GM18870 (cell line): ENCODE data around the gene CFAP43.
"Not testable (repeated sequence)": the region's sequence is repeated elsewhere in the genome, so short reads cannot be mapped to it uniquely, and the experiment has no call there.

Experiments used
- ATAC-seq: cut with Tn5 transposase; IDR thresholded peaks from one replicate; pipeline ENCODE4 v1.9.1; 2021; ENCODE audit warnings: moderate library complexity; ENCODE audit not compliant: unreplicated experiment

The CFAP43 gene

DNA sequence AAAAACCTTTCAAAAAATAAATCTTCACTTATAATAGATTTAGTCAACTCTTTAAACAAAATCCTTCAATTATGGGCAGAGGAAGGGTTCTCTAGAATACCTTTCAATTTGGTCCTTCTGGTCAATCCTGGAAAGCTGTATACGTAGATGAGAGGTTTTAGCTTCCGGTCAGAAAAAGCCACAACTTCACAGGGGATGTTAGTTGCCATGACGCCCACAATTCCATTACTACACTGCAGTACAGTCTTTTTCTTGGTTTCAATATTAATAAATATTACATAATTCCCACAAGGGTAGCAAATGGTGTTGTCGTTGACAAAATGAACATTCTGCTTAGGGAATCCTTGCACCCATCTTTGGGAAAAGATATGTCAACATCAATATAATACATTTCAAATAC, 1.7 kb downstream of the CFAP43 start:
- no peak for ATAC-seq

DNA sequence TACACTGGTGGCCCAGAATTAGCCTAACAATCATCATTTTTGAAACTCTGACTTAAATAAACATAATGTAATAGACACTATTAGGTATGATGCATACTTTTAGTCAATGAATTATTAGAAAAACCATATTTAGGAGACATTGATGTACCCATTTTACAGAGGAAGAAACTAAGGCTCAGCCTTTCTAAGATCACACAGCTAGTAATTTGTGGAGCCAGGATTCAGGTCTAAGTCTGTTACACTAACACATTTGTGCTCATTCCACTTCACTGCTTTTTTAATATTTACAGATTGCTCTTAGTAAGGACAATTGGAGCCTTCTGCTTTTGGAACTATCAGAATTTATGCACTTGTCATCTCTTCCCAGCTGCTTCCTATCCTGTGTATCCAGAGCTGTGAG, 8.9 kb downstream of the CFAP43 start:
- no peak for ATAC-seq

DNA sequence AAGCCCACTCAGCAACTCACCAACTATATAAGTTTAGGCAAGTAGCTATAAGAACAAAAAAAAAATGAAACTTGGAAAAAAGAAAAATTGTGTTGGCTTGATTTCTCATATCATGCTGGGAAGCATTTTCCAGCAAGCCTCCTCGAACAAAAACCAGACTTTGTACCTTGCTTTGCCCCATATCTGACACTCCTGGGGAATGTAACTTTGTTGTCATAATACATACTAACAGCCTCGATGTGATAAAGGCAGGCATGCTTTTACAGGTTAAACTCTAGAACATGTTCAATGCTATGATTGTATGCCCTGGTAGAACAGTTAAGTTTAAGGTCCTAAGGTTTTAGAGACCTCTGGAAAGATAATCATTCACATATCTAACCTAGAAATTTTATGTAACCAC, 11.6 kb downstream of the CFAP43 start:
- ATAC-seq, result no peak

GRCh38 chr10:104218751-104219150, 13.4 kb downstream of the CFAP43 start:
- no peak for ATAC-seq

GRCh38 chr10:104216631-104217030, 15.5 kb downstream of the CFAP43 start:
- ATAC-seq, result no peak

DNA sequence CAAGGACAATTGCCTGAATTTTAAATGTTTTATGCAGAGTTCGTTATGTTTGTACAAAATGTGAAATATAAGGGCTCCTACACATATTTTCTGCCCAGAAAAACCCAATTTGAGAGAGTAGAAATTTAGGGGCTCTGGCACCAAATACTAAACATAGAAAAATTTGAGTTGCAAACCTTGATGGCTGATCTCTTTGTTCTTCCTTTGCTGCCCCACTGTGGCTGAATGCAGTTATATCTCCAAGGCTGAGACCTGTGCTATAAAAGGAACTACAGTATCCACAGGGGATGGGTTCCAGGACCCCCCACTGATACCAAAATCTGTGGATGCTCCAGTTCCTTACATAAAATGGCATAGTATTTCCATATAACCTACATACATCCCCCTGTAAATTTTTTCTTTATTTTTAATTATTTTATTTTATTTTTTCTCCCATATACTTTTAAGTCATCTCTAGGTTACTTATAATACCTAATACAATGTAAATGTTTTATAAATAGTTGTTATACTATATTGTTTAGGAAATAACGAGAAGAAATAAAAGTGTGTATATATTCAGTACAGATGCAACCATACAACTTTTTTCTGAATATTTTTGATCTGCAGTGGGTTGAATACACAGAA, 22.5 kb downstream of the CFAP43 start:
- ATAC-seq, result no peak

GRCh38 chr10:104208730-104209129, 23.4 kb downstream of the CFAP43 start:
- ATAC-seq, result no peak

DNA sequence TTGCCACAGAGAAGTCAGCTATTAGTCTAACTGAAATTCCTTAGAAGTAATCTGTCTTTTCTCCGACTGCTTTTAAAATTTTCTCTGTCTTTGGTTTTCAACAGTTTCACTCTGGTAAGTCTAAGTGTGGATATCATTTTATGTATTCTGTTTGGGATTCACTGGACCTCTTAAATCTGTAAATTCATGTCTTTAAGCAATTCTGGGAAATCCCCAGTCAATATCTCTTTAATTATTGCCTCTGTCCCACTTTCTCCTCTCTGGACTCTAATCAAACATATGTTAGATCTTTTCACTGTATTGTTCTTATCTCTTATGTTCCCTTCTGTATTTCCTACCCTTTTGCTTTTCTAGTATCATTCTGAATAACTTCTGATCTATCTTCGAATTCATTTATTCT, 29.9 kb downstream of the CFAP43 start:
- no peak for ATAC-seq

DNA sequence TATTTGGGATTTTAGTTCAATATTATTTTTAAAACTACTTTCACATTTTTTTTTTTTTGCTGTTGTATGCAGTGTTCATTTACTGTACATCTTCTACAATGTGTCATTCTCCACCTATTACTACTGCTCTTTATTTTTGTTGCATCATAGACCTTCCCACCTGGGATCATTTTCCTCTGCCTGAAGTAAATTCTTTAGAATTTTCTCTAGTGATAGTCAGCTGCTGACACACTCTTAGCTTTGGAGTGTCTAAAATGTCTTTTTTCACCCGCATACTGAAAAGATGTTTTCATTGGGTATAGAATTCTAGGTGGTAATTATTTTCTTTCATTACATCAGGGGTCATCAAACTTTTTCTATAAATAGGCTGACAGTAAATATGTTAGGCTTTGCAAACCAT, 30.5 kb downstream of the CFAP43 start:
- ATAC-seq, result no peak

GRCh38 chr10:104199567-104199966, 32.6 kb downstream of the CFAP43 start:
- no peak for ATAC-seq

- no peak for ATAC-seq
Measured at GRCh38 chr10:104197364-104197763, 34.8 kb downstream of the CFAP43 start.

- ATAC-seq, result no peak
Measured at GRCh38 chr10:104195706-104196105, 36.5 kb downstream of the CFAP43 start.

GRCh38 chr10:104193787-104194186, 38.4 kb downstream of the CFAP43 start:
- ATAC-seq, result no peak

DNA sequence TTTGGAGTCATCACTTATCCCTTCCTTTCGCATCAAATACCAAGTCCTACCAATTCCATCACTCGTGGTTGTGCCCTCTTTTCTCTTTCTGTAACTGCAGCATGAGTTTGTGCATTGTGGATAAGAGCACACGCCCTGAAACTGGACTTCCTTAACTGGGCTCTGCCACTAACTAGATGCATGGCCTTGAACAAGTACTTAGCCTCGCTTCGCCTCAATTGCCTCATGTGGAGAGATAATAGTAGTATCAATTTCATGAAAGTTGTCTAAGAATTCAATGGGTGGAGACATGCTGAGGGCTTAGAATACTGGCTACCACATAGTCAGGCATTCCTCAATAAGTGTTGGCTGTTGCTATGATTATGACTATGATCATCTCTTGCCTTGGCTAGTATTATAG, 41.5 kb downstream of the CFAP43 start:
- no peak for ATAC-seq

DNA sequence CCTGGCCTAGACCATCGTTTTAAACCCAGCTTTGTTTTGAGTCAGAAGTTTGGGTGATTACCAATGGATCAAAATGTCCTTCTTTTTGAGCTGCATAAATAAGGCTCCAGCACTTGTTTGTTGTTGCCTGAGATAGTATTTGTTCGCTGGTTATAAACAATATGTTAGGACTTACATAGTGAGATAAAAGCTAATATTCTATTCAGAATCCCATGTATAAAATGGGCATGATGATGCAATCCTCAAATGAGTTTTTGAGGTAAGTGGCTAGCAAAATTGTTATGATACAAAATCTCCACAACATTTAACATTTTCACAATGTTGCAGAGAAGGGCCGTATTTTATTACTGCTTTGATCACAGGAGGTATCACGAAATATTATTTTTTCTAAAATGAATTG, 48.5 kb downstream of the CFAP43 start:
- ATAC-seq, result no peak

DNA sequence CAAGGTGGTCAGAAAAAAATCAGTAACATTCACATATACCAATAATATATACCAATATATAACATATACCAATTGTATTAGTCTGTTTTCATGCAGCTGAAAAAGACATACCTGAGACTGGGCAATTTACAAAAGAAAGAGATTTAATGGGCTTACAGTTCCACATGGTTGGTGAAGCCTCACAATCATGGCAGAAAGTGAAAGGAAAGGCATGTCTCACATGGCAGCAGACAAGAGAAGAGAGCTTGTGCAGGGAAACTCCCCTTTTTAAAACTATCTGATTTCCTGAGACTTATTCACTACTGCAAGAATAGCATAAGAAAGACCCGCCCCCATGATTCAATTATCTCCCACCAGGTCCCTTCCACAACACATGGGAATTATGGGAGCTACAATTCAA, 58.0 kb downstream of the CFAP43 start:
- not testable (repeated sequence) for ATAC-seq

DNA sequence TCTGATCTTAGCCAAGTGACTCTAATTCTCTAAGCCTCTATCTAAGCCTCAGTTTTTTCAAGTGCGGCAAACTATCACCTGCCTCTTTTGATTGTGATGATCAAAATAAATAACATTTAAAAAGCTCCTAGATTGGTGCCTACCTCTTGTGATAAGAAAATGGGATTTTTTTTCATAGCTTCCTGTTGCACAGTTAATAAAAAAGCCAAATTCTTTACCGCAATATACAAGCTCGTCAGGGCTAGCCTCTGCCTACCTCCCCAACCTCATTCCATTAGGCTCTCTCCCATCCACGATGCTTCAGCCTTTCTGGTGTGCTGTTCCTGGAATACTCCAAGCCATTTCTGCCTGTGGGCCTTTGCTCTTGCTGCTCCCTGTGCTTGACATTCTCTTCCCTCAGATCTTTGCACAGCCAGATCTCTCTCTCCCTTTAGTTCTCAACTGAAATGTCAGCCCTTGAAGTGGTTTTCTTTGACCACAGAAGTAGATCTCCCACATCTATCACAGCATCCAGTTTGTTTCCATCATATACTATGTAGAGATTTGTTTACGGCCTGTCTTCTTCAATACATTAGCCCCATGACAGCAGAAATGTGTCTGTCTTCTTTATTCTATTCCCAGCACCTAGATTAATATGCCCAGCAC, 61.4 kb downstream of the CFAP43 start:
- ATAC-seq, result no peak

- no peak for ATAC-seq
Measured at GRCh38 chr10:104155591-104155990, 76.6 kb downstream of the CFAP43 start.

GRCh38 chr10:104151737-104152136, 80.4 kb downstream of the CFAP43 start:
- ATAC-seq, result no peak

GRCh38 chr10:104150139-104150538, 82.0 kb downstream of the CFAP43 start:
- ATAC-seq, result no peak

DNA sequence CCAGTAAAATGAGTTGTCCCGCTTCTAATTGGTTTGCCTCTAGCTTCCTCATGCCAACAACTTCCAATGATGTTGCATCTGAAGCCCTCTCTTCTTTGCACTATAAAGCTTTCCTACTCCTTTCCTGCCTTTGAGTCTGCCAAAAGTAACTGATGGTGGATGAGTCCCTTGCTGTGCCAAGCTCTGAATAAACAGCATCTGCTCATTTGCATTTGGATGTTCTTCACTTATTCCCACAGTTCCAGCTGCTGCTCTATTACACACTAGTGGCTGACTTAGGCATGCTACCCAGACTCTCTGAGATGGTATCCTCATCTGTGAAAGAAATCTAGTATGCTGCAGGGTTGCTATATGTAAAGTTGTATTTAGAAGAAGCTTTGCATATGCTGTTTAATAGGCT, 85.3 kb downstream of the CFAP43 start:
- ATAC-seq, result no peak

DNA sequence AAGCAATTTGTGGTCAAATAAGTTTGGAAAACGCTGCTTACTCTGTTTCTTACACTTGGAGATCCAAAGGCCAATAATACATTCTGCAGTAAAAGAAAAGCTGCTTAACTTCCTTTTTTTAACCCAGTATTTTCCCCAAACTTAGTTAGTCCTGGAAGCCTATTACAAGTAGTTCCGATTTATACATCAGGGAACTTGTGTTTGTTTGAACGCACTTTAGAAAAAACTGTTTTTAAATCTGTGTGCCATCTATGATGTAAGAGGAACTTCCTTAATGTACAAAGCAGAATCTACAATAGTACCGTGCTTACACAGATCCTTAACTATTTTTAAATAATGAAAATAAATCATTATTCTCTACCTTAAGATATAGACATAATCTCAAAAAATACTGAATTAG, 87.2 kb downstream of the CFAP43 start:
- ATAC-seq, result no peak

DNA sequence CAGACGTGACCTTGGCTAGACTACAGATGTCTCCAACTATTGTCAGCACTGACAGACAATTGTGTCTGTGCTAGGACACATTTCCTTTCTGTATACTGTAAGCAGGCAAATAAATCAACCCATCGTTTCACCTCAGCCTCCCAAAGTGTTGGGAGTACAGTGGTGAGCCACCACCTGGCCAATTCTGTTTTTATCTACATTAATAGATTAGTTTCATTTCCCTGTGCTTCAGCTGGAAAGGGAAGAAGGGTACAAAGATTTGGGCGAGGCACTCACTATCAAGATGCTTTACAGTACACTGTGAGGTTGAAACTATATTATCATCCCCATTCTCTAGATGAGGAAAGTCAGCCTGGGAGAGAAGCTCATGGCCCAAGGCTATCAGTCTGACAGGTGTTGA, 88.3 kb downstream of the CFAP43 start:
- ATAC-seq, result no peak
